ENCODE results near the gene RIC8B. TPM values are rescaled to one million over a fixed set of nuclear protein-coding genes. Genes with fewer than 3 reads are reported as not detected.

The RIC8B gene
- total RNA-seq, 6 experiments from 2014 or later = 5.9 to 10.6 (median 6.5) TPM

DNA sequence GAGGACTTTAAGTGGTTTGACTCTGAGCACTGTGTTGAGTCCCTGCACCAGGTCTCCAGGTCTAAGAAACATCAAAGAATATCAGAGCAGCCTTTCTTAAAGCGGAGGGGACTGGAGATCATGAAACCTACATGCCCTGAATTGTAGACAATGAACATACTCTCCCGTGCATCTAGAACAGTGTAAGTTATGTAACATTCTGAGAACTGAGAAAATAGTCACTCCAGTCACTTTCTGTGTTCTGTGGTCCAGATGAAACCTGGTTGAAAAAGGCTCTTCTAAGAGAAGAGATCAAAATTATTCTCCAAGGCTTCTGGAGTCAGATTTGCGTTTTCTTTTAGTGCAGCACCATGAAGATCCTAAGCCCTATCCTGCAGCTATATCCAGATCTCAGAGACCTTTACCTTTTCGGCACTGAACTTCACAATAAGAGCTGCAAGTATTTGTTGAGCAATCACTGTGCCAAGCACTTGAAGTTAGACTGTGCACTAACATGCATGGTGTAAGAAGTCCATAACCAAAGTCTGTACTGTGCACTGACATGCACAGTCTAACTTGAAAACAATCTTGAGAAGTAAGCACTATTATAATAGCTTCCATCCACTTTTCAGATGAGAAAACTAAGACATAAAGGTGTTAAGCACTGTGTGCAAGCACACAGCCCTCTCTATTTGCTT is 115.6 kb downstream of the RIC8B start:
- no peak overlapping the region for H3K27ac ChIP-seq
- no peaks in the 10 kb centered on the region for H3K9me3 ChIP-seq
- intact Hi-C loops (cut with DNase I) = no loop called here
- H3K27me3 ChIP-seq = no peaks in the 10 kb centered on the region
- 72% methylated on average over 4 of the region's 4 CpGs for WGBS (ENCODE audit: insufficient coverage, low coverage, low lambda C conversion rate, missing lambda C conversion rate)
- no peaks in the 10 kb centered on the region for H3K4me1 ChIP-seq
- ATAC-seq (no peak), DNase-seq (no peak)
- TF ChIP-seq, protein P1, sequence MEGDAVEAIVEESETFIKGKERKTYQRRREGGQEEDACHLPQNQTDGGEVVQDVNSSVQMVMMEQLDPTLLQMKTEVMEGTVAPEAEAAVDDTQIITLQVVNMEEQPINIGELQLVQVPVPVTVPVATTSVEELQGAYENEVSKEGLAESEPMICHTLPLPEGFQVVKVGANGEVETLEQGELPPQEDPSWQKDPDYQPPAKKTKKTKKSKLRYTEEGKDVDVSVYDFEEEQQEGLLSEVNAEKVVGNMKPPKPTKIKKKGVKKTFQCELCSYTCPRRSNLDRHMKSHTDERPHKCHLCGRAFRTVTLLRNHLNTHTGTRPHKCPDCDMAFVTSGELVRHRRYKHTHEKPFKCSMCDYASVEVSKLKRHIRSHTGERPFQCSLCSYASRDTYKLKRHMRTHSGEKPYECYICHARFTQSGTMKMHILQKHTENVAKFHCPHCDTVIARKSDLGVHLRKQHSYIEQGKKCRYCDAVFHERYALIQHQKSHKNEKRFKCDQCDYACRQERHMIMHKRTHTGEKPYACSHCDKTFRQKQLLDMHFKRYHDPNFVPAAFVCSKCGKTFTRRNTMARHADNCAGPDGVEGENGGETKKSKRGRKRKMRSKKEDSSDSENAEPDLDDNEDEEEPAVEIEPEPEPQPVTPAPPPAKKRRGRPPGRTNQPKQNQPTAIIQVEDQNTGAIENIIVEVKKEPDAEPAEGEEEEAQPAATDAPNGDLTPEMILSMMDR (IDR thresholded peaks at IDR 0.05) = no peak
- no peak for TF ChIP-seq POLR2A (IDR thresholded peaks at IDR 0.05)
- H3K36me3 ChIP-seq = peaks cover 0 to 9% (median 4%) of the 10 kb centered on the region in 4 donors
- no peak overlapping the region for H3K4me3 ChIP-seq

DNA sequence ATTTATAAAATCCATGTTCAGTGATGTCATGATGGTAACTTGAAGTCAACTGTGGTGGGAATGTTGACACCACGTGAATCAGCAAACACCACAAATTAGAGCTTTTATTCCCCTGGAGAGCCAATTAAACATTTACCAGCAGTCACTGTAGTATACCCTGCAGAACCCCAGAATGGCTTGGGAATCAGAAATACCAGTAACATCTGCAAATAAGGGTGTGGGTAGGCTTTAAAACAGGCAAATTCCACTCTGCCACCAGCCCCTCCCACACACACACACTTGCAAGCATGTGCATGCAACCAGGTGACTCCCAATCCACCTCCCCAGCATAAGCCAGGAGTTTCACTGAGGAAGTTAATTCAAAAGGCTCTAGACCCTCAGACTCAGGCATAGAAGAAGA is 117.6 kb downstream of the RIC8B start:
- DNase-seq (no peak), ATAC-seq (no peak)
- Histone ChIP-seq H3K4me3 (no peak overlapping the region), H3K27me3 (no peaks in the 10 kb centered on the region), H3K27ac (no peak overlapping the region), H3K4me1 (no peaks in the 10 kb centered on the region), H3K9me3 (no peaks in the 10 kb centered on the region), H3K36me3 (no peaks in the 10 kb centered on the region)
- 14% methylated on average over 1 of the region's 1 CpG for WGBS (ENCODE audit: insufficient coverage, low coverage, low lambda C conversion rate, missing lambda C conversion rate)
- no peak for TF ChIP-seq POLR2A (IDR thresholded peaks at IDR 0.05)
- TF ChIP-seq, protein P1 (IDR thresholded peaks at IDR 0.05) = no peak
- intact Hi-C loops (cut with DNase I) = no loop called here

DNA sequence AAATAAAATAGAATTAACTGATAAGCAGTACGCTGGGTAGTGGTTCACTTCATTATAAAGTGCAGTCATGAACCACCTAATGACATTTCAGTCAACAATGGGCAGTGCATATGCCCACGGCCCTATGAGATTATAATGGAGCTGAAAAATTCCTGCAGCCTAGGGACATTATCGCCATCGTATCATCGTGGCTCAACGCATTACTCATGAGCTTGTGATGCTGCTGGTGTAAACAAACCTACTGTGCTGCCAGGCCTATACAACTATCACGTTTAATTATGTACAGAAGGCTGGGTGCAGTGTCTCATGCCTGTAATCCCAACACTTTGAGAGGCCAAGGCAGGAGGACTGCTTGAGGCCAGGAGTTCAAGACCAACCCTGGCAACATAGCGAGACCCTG is 119.0 kb downstream of the RIC8B start:
- TF ChIP-seq POLR2A (IDR thresholded peaks at IDR 0.05) = no peak
- TF ChIP-seq, protein P1 (IDR thresholded peaks at IDR 0.05) = no peak
- H3K4me1 ChIP-seq = no peaks in the 10 kb centered on the region
- ATAC-seq (no peak), DNase-seq (no peak)
- H3K36me3 ChIP-seq = no peaks in the 10 kb centered on the region
- WGBS (ENCODE audit: insufficient coverage, low coverage, low lambda C conversion rate, missing lambda C conversion rate) = 93% methylated on average over 3 of the region's 8 CpGs
- intact Hi-C loops (cut with DNase I) = no loop called here
- no peak overlapping the region for H3K27ac ChIP-seq
- H3K27me3 ChIP-seq = no peaks in the 10 kb centered on the region
- H3K4me3 ChIP-seq = no peak overlapping the region
- no peaks in the 10 kb centered on the region for H3K9me3 ChIP-seq

DNA sequence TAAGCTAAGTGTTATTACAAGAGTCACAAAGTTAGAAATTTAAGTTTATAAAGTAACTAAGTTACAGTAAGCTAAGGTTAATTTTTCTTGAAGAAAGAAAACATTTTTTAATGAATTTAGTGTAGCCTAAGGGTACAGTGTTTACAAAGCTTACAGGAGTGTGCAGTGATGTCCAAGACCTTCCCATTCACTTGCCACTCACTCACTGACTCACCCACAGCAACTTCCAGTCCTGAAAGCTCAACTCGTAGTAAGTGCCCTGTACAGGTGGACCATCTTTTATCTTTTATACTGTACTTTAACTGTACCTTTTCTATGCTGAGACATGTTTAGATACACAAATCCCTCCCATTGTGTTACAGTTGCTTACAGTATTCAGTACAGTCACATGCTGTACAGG is 120.3 kb downstream of the RIC8B start:
- H3K27me3 ChIP-seq = no peaks in the 10 kb centered on the region
- H3K9me3 ChIP-seq = no peaks in the 10 kb centered on the region
- H3K4me1 ChIP-seq = no peaks in the 10 kb centered on the region
- ATAC-seq = no peak
- 80% methylated on average over 1 of the region's 1 CpG for WGBS (ENCODE audit: insufficient coverage, low coverage, low lambda C conversion rate, missing lambda C conversion rate)
- H3K27ac ChIP-seq = no peak overlapping the region
- no peak for DNase-seq
- no peak overlapping the region for H3K4me3 ChIP-seq
- no peaks in the 10 kb centered on the region for H3K36me3 ChIP-seq
- intact Hi-C loops (cut with DNase I) = no loop called here
- TF ChIP-seq, protein P1 (IDR thresholded peaks at IDR 0.05) = no peak
- no peak for TF ChIP-seq POLR2A (IDR thresholded peaks at IDR 0.05)

DNA sequence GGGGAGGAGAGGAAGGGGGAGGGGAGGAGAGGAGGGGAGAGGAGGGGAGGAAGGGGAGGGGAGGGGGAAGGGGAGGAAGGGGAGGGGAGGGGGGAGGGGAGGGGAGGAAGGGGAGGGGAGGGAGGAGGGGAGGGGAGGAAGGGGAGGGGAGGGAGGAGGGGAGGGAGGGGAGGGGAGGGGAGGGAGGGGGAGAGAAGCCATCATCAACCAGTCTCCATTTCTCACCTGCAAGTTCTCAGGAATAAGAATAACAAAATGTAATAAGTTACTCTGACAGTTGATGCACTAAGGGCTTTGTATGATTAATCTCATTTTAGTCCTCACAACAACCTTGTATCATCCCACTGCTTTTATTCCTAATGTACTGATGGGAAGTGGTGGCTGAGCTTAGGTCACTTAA is 122.1 kb downstream of the RIC8B start:
- H3K4me3 ChIP-seq = no peak overlapping the region
- DNase-seq = no peak

More for the DNA sequence above, 122.1 kb downstream of the RIC8B start:
- intact Hi-C loops (cut with DNase I) = no loop called here
- no peak for ATAC-seq
- Histone ChIP-seq H3K27me3 (no peaks in the 10 kb centered on the region), H3K36me3 (no peaks in the 10 kb centered on the region), H3K4me1 (no peaks in the 10 kb centered on the region), H3K27ac (no peak overlapping the region), H3K9me3 (no peaks in the 10 kb centered on the region)
- TF ChIP-seq POLR2A (IDR thresholded peaks at IDR 0.05) = no peak
- TF ChIP-seq, protein P1 (IDR thresholded peaks at IDR 0.05) = no peak
